Skeletal muscle tissue (tissue), 4 donors: ENCODE measurements around the gene DGLUCY. TPM values are rescaled to one million over a fixed set of nuclear protein-coding genes. Genes with fewer than 3 reads are reported as not detected.

ENCODE experiments used
- H3K27ac ChIP-seq: one replicate; pipeline ENCODE4 v1.7.0; 2013; ENCODE audit warnings: mild to moderate bottlenecking, low read depth, low read length, inconsistent platforms
- H3K27me3 ChIP-seq, 3 donors: one replicate each; pipeline ENCODE4 v1.7.0; 2013; ENCODE audit warnings: low read length in 3 of 3; ENCODE audit not compliant: control insufficient read depth in 3 of 3, insufficient read depth in 3 of 3
- H3K36me3 ChIP-seq, 3 donors: one replicate each; pipeline ENCODE4 v1.7.0; 2013; ENCODE audit warnings: low read length in 3 of 3; ENCODE audit not compliant: control insufficient read depth in 3 of 3, insufficient read depth in 3 of 3
- H3K4me1 ChIP-seq, 3 donors: one replicate each; pipeline ENCODE4 v1.7.0; 2013; ENCODE audit warnings: low read length in 3 of 3, mild to moderate bottlenecking in 3 of 3; ENCODE audit not compliant: control insufficient read depth in 3 of 3, insufficient read depth in 3 of 3
- H3K4me3 ChIP-seq, 3 donors: one replicate each; pipeline ENCODE4 v1.7.0; 2013; ENCODE audit warnings: low read length in 3 of 3
- H3K9ac ChIP-seq, 3 donors: one replicate each; pipeline ENCODE4 v1.7.0; 2013; ENCODE audit warnings: low read length in 3 of 3, mild to moderate bottlenecking in 3 of 3, moderate library complexity in 2 of 3, low read depth in 1 of 3
- H3K9me3 ChIP-seq, 3 donors: one replicate each; pipeline ENCODE4 v1.7.0; 2013; ENCODE audit warnings: low read length in 3 of 3; ENCODE audit not compliant: control insufficient read depth in 3 of 3
- total RNA-seq: library from RNA; depleted of rRNA; stranded (reverse); fragments of >200 nt; gene quantifications from one replicate; pipeline ENCODE4 v1.2.3, GENCODE V29; 2014
- donor health status: Osteomylitis.

Gene DGLUCY
- total RNA-seq, 1 donor from 2014 or later: 49.6 TPM

DNA sequence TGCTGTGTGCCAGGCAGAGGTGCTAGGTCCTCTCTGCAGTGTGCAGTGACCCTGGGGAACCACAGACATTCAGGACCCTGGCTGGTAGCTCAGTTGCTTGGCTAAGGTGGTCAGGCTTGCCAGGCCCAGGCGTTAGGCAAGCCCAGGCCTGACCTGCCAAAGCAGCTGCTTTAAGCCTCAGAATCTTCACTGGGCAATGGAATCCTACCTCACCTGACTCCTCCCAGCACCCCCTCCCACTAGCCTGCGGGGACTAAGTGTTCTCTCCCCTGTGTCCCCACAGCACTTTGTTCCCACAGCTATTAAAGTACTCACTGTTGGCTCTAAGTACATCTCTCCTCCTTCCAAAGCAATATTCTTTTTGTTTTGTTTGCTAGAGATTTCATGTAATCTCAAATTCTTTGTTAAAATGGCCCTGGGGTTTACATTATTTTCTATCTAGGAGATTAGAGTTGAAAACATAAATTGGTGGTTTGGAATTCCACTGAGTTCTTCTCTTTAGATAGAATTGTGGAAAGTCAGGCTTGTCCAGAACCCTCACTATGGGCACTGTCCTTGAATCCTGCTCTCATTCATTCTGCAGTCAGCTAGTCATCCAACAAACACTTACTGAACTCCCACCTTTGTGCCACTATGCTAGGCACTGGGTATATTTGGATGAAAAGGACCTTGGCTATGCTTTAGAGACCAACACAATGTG is 44.4 kb downstream of the DGLUCY start:
- Histone ChIP-seq H3K4me1 (peaks cover 39 to 57% (median 53%) of the 10 kb centered on the region in 3 donors), H3K9me3 (no peaks in the 10 kb centered on the region), H3K9ac (peak overlapping the region; percentile 34 to 64 (median 59)), H3K27ac (peak overlapping the region; percentile 86), H3K4me3 (peak overlapping the region in 1 of 3 donors; percentile 41), H3K27me3 (no peaks in the 10 kb centered on the region), H3K36me3 (peaks cover 30 to 36% (median 34%) of the 10 kb centered on the region in 3 donors)

GRCh38 chr14:91159182-91159581 is 45.3 kb downstream of the DGLUCY start:
- Histone ChIP-seq H3K27ac (peak overlapping the region; percentile 86), H3K9me3 (no peaks in the 10 kb centered on the region), H3K4me1 (peaks cover 47 to 64% (median 61%) of the 10 kb centered on the region in 3 donors), H3K27me3 (no peaks in the 10 kb centered on the region), H3K9ac (no peak overlapping the region), H3K36me3 (peaks cover 32 to 36% (median 36%) of the 10 kb centered on the region in 3 donors), H3K4me3 (no peak overlapping the region)

- H3K9ac ChIP-seq: peak overlapping the region in 1 of 3 donors; percentile 13
- H3K27ac ChIP-seq: peak overlapping the region; percentile 20
- H3K4me1 ChIP-seq: peaks cover 51 to 67% (median 65%) of the 10 kb centered on the region in 3 donors
- no peak overlapping the region for H3K4me3 ChIP-seq
- H3K9me3 ChIP-seq: no peaks in the 10 kb centered on the region
- H3K27me3 ChIP-seq: no peaks in the 10 kb centered on the region
- peaks cover 34 to 43% (median 42%) of the 10 kb centered on the region in 3 donors for H3K36me3 ChIP-seq
Measured at GRCh38 chr14:91159906-91160305, 46.0 kb downstream of the DGLUCY start.

- peak overlapping the region; percentile 60 for H3K27ac ChIP-seq
- peaks cover 33 to 49% (median 37%) of the 10 kb centered on the region in 3 donors for H3K36me3 ChIP-seq
- H3K4me3 ChIP-seq: peak overlapping the region in 1 of 3 donors; percentile 41
- H3K9me3 ChIP-seq: no peaks in the 10 kb centered on the region
- peaks cover 36 to 70% (median 62%) of the 10 kb centered on the region in 3 donors for H3K4me1 ChIP-seq
- peak overlapping the region in 1 of 3 donors; percentile 45 for H3K9ac ChIP-seq
- no peaks in the 10 kb centered on the region for H3K27me3 ChIP-seq
Measured at GRCh38 chr14:91163316-91163715, 49.4 kb downstream of the DGLUCY start.

- Histone ChIP-seq H3K27ac (peak overlapping the region; percentile 59), H3K36me3 (peaks cover 31 to 47% (median 33%) of the 10 kb centered on the region in 3 donors), H3K4me1 (peaks cover 33 to 68% (median 57%) of the 10 kb centered on the region in 3 donors), H3K27me3 (no peaks in the 10 kb centered on the region), H3K9ac (peak overlapping the region in 1 of 3 donors; percentile 4), H3K4me3 (no peak overlapping the region), H3K9me3 (no peaks in the 10 kb centered on the region)
Measured at GRCh38 chr14:91164676-91165075, 50.8 kb downstream of the DGLUCY start.

GRCh38 chr14:91167380-91167770 is 53.5 kb downstream of the DGLUCY start:
- Histone ChIP-seq H3K4me1 (peaks cover 51 to 89% (median 78%) of the 10 kb centered on the region in 3 donors), H3K27ac (peak overlapping the region; percentile 86), H3K36me3 (peaks cover 14 to 24% (median 15%) of the 10 kb centered on the region in 3 donors), H3K9me3 (no peaks in the 10 kb centered on the region), H3K27me3 (no peaks in the 10 kb centered on the region), H3K4me3 (peak overlapping the region in 2 of 3 donors; percentile 29 to 43), H3K9ac (peak overlapping the region in 2 of 3 donors; percentile 43 to 57)

DNA sequence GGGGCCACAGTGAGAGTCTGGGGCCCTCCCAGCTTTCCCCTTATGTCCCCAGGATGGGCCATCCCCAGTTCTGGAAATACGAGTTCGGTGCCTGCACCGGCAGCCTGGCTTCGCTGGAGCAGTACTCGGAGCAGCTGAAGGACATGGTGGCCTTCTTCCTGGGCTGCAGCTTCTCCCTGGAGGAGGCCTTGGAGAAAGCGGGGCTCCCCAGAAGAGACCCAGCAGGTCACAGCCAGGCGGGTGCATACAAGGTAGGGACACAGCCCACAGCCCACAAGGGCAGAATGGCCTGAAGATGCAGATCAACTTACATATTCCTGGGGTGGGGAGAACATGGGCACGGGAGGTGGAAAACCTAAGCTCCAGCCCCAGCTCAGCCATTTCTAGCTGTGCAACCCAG is 56.1 kb downstream of the DGLUCY start:
- Histone ChIP-seq H3K36me3 (peaks cover 12 to 21% (median 20%) of the 10 kb centered on the region in 3 donors), H3K4me3 (peak overlapping the region; percentile 31 to 56 (median 38))

GRCh38 chr14:91170504-91171121 is 56.7 kb downstream of the DGLUCY start:
- H3K4me1 ChIP-seq: peaks cover 33 to 71% (median 59%) of the 10 kb centered on the region in 3 donors
- no peaks in the 10 kb centered on the region for H3K27me3 ChIP-seq
- peak overlapping the region; percentile 33 to 70 (median 53) for H3K9ac ChIP-seq
- peak overlapping the region; percentile 31 to 45 (median 38) for H3K4me3 ChIP-seq
- peak overlapping the region; percentile 88 for H3K27ac ChIP-seq
- H3K9me3 ChIP-seq: no peaks in the 10 kb centered on the region
- H3K36me3 ChIP-seq: peaks cover 11 to 28% (median 18%) of the 10 kb centered on the region in 3 donors

More for the DNA sequence above, 56.1 kb downstream of the DGLUCY start:
- H3K4me1 ChIP-seq: peaks cover 39 to 77% (median 65%) of the 10 kb centered on the region in 3 donors
- peak overlapping the region; percentile 88 for H3K27ac ChIP-seq
- peak overlapping the region; percentile 33 to 70 (median 53) for H3K9ac ChIP-seq
- no peaks in the 10 kb centered on the region for H3K27me3 ChIP-seq
- no peaks in the 10 kb centered on the region for H3K9me3 ChIP-seq

GRCh38 chr14:91171291-91171690 is 57.4 kb downstream of the DGLUCY start:
- Histone ChIP-seq H3K27me3 (no peaks in the 10 kb centered on the region), H3K36me3 (peaks cover 14 to 35% (median 16%) of the 10 kb centered on the region in 3 donors), H3K27ac (peak overlapping the region; percentile 88)

More at GRCh38 chr14:91171291-91171690, 57.4 kb downstream of the DGLUCY start:
- Histone ChIP-seq H3K4me1 (peaks cover 33 to 64% (median 53%) of the 10 kb centered on the region in 3 donors), H3K4me3 (no peak overlapping the region), H3K9me3 (no peaks in the 10 kb centered on the region), H3K9ac (peak overlapping the region in 1 of 3 donors; percentile 70)
